ENCODE data around the gene NEK7. TPM values are rescaled to one million over a fixed set of nuclear protein-coding genes. Genes with fewer than 3 reads are reported as not detected.
A peak's percentile ranks its signal among the peaks of the same experiment; 100 is the strongest.

Gene NEK7
- total and polyA plus RNA-seq, 9 of the 15 experiments (the other 6 are each of a cell fraction or from before 2014, with no cell fraction given) = 8.5 to 37.3 (median 27.7) TPM

GRCh38 chr1:198122693-198123092 is 34.1 kb upstream of the NEK7 start:
- Histone ChIP-seq H4K20me1 (replicated peaks; ENCODE audit: control insufficient read depth, insufficient read depth, low read length) (no peaks in the 10 kb centered on the region), H3K4me3 (no peak overlapping the region), H3K4me1 (replicated peaks in 1 of 2; ENCODE audit: control insufficient read depth in 2 of 2, insufficient read depth in 2 of 2, low read length in 2 of 2) (peaks cover 2 to 25% of the 10 kb centered on the region in 2 experiments; a peak in 3 of 5 replicates), H3K9ac (ENCODE audit: insufficient read depth in 1 of 2, low read depth in 2 of 2, low read length in 2 of 2) (no peak overlapping the region), H3K9me1 (ENCODE audit: control insufficient read depth, insufficient read depth, low read length) (no peaks in the 10 kb centered on the region), H3K36me3 (ENCODE audit: control insufficient read depth, insufficient read depth, low read length) (no peaks in the 10 kb centered on the region), H3K9me3 (replicated peaks; ENCODE audit: control insufficient read depth, insufficient read depth, low read depth, low read length) (no peaks in the 10 kb centered on the region), H2AFZ (ENCODE audit: low read depth, low read length) (no peak overlapping the region; the same call in 1 of the 2 replicates), H3K4me2 (ENCODE audit: insufficient read depth, low read length) (peak overlapping the region; percentile 10; the same call in 1 of the 2 replicates), H3K27ac (ENCODE audit: extremely low read depth, low read depth, low read length) (0 out of 3 replicates have a peak overlapping the region, but pooled peaks have one; percentile 1), H3K27me3 (ENCODE audit: control insufficient read depth in 2 of 2, insufficient read depth in 2 of 2, low read length in 2 of 2) (no peaks in the 10 kb centered on the region), H3K79me2 (ENCODE audit: control insufficient read depth, insufficient read depth, low read length) (no peaks in the 10 kb centered on the region)
- in situ Hi-C loops (cut with MboI) = no loop called here
- FAIRE-seq (peak; percentile 69), DNase-seq (ENCODE audit: extremely low read depth in 1 of 4, low spot score in 3 of 4) (peak; percentile 16 to 63 (median 36)), ATAC-seq (peak; percentile 59)
- no TSS peak for BruUV-seq (replicated peaks)
- ChIA-PET POLR2A (interaction anchor here (0.6 to 1.5 kb wide), 2 partner anchors 10 to 238 kb away, joined by 3 to 5 read pairs; no protein-coding TSS in a partner anchor), CTCF (ENCODE audit: low intra/inter-chr PET ratio) (no interaction called here)
- intact Hi-C loops (cut with micrococcal nuclease) = no loop called here
- 5% methylated on average over 1 of the region's 1 CpG for WGBS (ENCODE audit: insufficient coverage, low coverage, missing lambda C conversion rate)
- TF ChIP-seq CBFA2T3 (IDR thresholded peaks at IDR 0.05) = peak; percentile 78
- TF ChIP-seq SMARCC2 (IDR thresholded peaks at IDR 0.05; ENCODE audit: low read depth) = peak; percentile 79; the same call in 1 of the 2 replicates
- no peak for TF ChIP-seq CBX8 (IDR thresholded peaks at IDR 0.05; ENCODE audit: borderline replicate concordance, extremely low read depth, low read depth, low read length, poor library complexity, severe bottlenecking)
- TF ChIP-seq PTTG1 (tag; IDR thresholded peaks at IDR 0.05; ENCODE audit: low read depth) = no peak
- TF ChIP-seq RBM17 (IDR thresholded peaks at IDR 0.05; ENCODE audit: borderline replicate concordance, low read depth, low read length) = no peak
- no peak for TF ChIP-seq ARID3B (CRISPR knock-in tag; IDR thresholded peaks at IDR 0.05; ENCODE audit: borderline replicate concordance)
- TF ChIP-seq BDP1 (IDR thresholded peaks at IDR 0.05; ENCODE audit: insufficient read depth, insufficient read length) = no peak
- no peak for TF ChIP-seq ZNF436 (CRISPR knock-in tag; IDR thresholded peaks at IDR 0.05)
- TF ChIP-seq ELK1 (CRISPR knock-in tag; IDR thresholded peaks at IDR 0.05) = no peak
- TF ChIP-seq SMAD4 (CRISPR knock-in tag; conservative IDR thresholded peaks at IDR 0.05) = 0 out of 2 replicates have a peak, but pooled peaks have one; percentile 22
- no peak for TF ChIP-seq ZNF280A (IDR thresholded peaks at IDR 0.05; ENCODE audit: low read depth, partially characterized antibody)
- peak; percentile 61; the same call in 1 of the 2 replicates for TF ChIP-seq NCOR1 (IDR thresholded peaks at IDR 0.05)
- no peak for TF ChIP-seq TCF7 (IDR thresholded peaks at IDR 0.05; ENCODE audit: borderline replicate concordance)
- TF ChIP-seq HDGF (IDR thresholded peaks at IDR 0.05) = no peak
- peak; percentile 65 for TF ChIP-seq TAL1 (IDR thresholded peaks at IDR 0.05)
- no peak for TF ChIP-seq CSDE1 (IDR thresholded peaks at IDR 0.05)
- peak; percentile 86 for TF ChIP-seq FOSL1 (tag; conservative IDR thresholded peaks at IDR 0.05)
- peak; percentile 42; the same call in 1 of the 2 replicates for TF ChIP-seq SOX6 (IDR thresholded peaks at IDR 0.05)
- TF ChIP-seq HNRNPL (IDR thresholded peaks at IDR 0.05; ENCODE audit: low read depth, low read length) = 0 out of 2 replicates have a peak, but pooled peaks have one; percentile 36
- peak; percentile 60 for TF ChIP-seq CBFA2T2 (conservative IDR thresholded peaks at IDR 0.05)
- peak; percentile 89 for TF ChIP-seq ARID1B (IDR thresholded peaks at IDR 0.05)
- no peak for TF ChIP-seq SETDB1 (IDR thresholded peaks at IDR 0.05; ENCODE audit: low read length)
